ENCODE data around the gene BBS9. TPM values are rescaled to one million over a fixed set of nuclear protein-coding genes. Genes with fewer than 3 reads are reported as not detected.

The BBS9 gene
- total and polyA plus RNA-seq, 2 experiments from 2014 or later, result 27.2 to 66.1 TPM

- Histone ChIP-seq H3K79me2 (replicated peaks; ENCODE audit: insufficient read depth) (no peaks in the 10 kb centered on the region), H3K9me2 (ENCODE audit: insufficient read depth) (no peaks in the 10 kb centered on the region), H3F3A (replicated peaks; ENCODE audit: low read depth) (no peaks in the 10 kb centered on the region), H3K4me3 (no peak overlapping the region), H3K36me3 (ENCODE audit: insufficient read depth) (no peaks in the 10 kb centered on the region), H3K4me2 (no peak overlapping the region), H3K27ac (ENCODE audit: low read depth) (no peak overlapping the region), H4K20me1 (replicated peaks; ENCODE audit: insufficient read depth) (no peaks in the 10 kb centered on the region), H2AFZ (no peak overlapping the region), H3K4me1 (ENCODE audit: insufficient read depth) (peaks cover 4% of the 10 kb centered on the region; the same call in 1 of the 2 replicates), H3K27me3 (ENCODE audit: insufficient read depth) (no peaks in the 10 kb centered on the region)
- Mint-ChIP-seq H3K27me3 (ENCODE audit: insufficient read depth, low read depth, poor library complexity) (no peaks in the 10 kb centered on the region), H3K36me3 (ENCODE audit: low read depth) (no peaks in the 10 kb centered on the region), H3K4me1 (peaks cover 15% of the 10 kb centered on the region), H3K4me3 (no peak overlapping the region), H3K9me3 (no peaks in the 10 kb centered on the region), H3K27ac (no peak overlapping the region)
- no peak for DNase-seq (ENCODE audit: low spot score)
- TF ChIP-seq NANOG (IDR thresholded peaks at IDR 0.05; ENCODE audit: borderline replicate concordance), result no peak
- TF ChIP-seq ETS1 (IDR thresholded peaks at IDR 0.05), result no peak
- TF ChIP-seq, protein P1, sequence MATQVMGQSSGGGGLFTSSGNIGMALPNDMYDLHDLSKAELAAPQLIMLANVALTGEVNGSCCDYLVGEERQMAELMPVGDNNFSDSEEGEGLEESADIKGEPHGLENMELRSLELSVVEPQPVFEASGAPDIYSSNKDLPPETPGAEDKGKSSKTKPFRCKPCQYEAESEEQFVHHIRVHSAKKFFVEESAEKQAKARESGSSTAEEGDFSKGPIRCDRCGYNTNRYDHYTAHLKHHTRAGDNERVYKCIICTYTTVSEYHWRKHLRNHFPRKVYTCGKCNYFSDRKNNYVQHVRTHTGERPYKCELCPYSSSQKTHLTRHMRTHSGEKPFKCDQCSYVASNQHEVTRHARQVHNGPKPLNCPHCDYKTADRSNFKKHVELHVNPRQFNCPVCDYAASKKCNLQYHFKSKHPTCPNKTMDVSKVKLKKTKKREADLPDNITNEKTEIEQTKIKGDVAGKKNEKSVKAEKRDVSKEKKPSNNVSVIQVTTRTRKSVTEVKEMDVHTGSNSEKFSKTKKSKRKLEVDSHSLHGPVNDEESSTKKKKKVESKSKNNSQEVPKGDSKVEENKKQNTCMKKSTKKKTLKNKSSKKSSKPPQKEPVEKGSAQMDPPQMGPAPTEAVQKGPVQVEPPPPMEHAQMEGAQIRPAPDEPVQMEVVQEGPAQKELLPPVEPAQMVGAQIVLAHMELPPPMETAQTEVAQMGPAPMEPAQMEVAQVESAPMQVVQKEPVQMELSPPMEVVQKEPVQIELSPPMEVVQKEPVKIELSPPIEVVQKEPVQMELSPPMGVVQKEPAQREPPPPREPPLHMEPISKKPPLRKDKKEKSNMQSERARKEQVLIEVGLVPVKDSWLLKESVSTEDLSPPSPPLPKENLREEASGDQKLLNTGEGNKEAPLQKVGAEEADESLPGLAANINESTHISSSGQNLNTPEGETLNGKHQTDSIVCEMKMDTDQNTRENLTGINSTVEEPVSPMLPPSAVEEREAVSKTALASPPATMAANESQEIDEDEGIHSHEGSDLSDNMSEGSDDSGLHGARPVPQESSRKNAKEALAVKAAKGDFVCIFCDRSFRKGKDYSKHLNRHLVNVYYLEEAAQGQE (IDR thresholded peaks at IDR 0.05; ENCODE audit: unreplicated experiment), result no peak
- no peak for TF ChIP-seq ZNF331 (CRISPR knock-in tag; IDR thresholded peaks at IDR 0.05; ENCODE audit: low read depth)
- TF ChIP-seq EZH2phosphoT487 (IDR thresholded peaks at IDR 0.05; ENCODE audit: unreplicated experiment), result no peak
- TF ChIP-seq, protein P2, sequence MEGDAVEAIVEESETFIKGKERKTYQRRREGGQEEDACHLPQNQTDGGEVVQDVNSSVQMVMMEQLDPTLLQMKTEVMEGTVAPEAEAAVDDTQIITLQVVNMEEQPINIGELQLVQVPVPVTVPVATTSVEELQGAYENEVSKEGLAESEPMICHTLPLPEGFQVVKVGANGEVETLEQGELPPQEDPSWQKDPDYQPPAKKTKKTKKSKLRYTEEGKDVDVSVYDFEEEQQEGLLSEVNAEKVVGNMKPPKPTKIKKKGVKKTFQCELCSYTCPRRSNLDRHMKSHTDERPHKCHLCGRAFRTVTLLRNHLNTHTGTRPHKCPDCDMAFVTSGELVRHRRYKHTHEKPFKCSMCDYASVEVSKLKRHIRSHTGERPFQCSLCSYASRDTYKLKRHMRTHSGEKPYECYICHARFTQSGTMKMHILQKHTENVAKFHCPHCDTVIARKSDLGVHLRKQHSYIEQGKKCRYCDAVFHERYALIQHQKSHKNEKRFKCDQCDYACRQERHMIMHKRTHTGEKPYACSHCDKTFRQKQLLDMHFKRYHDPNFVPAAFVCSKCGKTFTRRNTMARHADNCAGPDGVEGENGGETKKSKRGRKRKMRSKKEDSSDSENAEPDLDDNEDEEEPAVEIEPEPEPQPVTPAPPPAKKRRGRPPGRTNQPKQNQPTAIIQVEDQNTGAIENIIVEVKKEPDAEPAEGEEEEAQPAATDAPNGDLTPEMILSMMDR (conservative IDR thresholded peaks at IDR 0.05; ENCODE audit: low read depth in 2 of 2), result no peak
- no peak for TF ChIP-seq ZNF114 (CRISPR knock-in tag; IDR thresholded peaks at IDR 0.05)
- TF ChIP-seq, protein P3, sequence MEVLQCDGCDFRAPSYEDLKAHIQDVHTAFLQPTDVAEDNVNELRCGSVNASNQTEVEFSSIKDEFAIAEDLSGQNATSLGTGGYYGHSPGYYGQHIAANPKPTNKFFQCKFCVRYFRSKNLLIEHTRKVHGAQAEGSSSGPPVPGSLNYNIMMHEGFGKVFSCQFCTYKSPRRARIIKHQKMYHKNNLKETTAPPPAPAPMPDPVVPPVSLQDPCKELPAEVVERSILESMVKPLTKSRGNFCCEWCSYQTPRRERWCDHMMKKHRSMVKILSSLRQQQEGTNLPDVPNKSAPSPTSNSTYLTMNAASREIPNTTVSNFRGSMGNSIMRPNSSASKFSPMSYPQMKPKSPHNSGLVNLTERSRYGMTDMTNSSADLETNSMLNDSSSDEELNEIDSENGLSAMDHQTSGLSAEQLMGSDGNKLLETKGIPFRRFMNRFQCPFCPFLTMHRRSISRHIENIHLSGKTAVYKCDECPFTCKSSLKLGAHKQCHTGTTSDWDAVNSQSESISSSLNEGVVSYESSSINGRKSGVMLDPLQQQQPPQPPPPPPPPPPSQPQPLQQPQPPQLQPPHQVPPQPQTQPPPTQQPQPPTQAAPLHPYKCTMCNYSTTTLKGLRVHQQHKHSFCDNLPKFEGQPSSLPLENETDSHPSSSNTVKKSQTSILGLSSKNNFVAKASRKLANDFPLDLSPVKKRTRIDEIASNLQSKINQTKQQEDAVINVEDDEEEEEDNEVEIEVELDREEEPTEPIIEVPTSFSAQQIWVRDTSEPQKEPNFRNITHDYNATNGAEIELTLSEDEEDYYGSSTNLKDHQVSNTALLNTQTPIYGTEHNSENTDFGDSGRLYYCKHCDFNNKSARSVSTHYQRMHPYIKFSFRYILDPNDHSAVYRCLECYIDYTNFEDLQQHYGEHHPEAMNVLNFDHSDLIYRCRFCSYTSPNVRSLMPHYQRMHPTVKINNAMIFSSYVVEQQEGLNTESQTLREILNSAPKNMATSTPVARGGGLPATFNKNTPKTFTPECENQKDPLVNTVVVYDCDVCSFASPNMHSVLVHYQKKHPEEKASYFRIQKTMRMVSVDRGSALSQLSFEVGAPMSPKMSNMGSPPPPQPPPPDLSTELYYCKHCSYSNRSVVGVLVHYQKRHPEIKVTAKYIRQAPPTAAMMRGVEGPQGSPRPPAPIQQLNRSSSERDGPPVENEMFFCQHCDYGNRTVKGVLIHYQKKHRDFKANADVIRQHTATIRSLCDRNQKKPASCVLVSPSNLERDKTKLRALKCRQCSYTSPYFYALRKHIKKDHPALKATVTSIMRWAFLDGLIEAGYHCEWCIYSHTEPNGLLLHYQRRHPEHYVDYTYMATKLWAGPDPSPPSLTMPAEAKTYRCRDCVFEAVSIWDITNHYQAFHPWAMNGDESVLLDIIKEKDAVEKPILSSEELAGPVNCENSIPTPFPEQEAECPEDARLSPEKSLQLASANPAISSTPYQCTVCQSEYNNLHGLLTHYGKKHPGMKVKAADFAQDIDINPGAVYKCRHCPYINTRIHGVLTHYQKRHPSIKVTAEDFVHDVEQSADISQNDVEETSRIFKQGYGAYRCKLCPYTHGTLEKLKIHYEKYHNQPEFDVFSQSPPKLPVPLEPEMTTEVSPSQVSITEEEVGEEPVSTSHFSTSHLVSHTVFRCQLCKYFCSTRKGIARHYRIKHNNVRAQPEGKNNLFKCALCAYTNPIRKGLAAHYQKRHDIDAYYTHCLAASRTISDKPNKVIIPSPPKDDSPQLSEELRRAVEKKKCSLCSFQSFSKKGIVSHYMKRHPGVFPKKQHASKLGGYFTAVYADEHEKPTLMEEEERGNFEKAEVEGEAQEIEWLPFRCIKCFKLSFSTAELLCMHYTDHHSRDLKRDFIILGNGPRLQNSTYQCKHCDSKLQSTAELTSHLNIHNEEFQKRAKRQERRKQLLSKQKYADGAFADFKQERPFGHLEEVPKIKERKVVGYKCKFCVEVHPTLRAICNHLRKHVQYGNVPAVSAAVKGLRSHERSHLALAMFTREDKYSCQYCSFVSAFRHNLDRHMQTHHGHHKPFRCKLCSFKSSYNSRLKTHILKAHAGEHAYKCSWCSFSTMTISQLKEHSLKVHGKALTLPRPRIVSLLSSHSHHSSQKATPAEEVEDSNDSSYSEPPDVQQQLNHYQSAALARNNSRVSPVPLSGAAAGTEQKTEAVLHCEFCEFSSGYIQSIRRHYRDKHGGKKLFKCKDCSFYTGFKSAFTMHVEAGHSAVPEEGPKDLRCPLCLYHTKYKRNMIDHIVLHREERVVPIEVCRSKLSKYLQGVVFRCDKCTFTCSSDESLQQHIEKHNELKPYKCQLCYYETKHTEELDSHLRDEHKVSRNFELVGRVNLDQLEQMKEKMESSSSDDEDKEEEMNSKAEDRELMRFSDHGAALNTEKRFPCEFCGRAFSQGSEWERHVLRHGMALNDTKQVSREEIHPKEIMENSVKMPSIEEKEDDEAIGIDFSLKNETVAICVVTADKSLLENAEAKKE (CRISPR knock-in tag; IDR thresholded peaks at IDR 0.05), result no peak
- TF ChIP-seq CREB1 (CRISPR knock-in tag; IDR thresholded peaks at IDR 0.05; ENCODE audit: low read depth), result no peak
- TF ChIP-seq EZH2 (IDR thresholded peaks at IDR 0.05; ENCODE audit: low read depth, unreplicated experiment), result no peak
- TF ChIP-seq POLR2AphosphoS5 (IDR thresholded peaks at IDR 0.05; ENCODE audit: low read depth), result no peak
- no peak for TF ChIP-seq STAT1 (IDR thresholded peaks at IDR 0.05; ENCODE audit: unreplicated experiment)
- no peak for TF ChIP-seq JUNB (IDR thresholded peaks at IDR 0.05; ENCODE audit: unreplicated experiment)
- no peak for ATAC-seq
Measured at GRCh38 chr7:33421429-33421828, 292.1 kb downstream of the BBS9 start.

Data from GM23338 (cell line).